ENCODE measurements around the gene VPS50. TPM values are rescaled to one million over a fixed set of nuclear protein-coding genes. Genes with fewer than 3 reads are reported as not detected.

Gene VPS50
- total and polyA plus RNA-seq, 4 donors: 4.0 to 18.2 (median 11.9) TPM

GRCh38 chr7:93212881-93213280 lies 19.3 kb upstream of the VPS50 start:
- no peak for DNase-seq (ENCODE audit: low spot score)
- WGBS: 56% methylated on average over 1 of the region's 1 CpG
- Histone ChIP-seq H3K27ac (ENCODE audit: low read depth in 1 of 2, low read length in 2 of 2) (no peak overlapping the region), H3K9me3 (ENCODE audit: control insufficient read depth in 4 of 4, low read length in 3 of 4) (no peaks in the 10 kb centered on the region), H3K9ac (ENCODE audit: low read depth in 1 of 2, low read length in 2 of 2) (no peak overlapping the region), H3K4me1 (ENCODE audit: control insufficient read depth in 4 of 4, insufficient read depth in 4 of 4, low read length in 3 of 4) (no peaks in the 10 kb centered on the region), H3K27me3 (ENCODE audit: control insufficient read depth in 4 of 4, insufficient read depth in 4 of 4, low read length in 3 of 4) (peaks cover 0 to 9% (median 1%) of the 10 kb centered on the region in 4 donors), H3K36me3 (ENCODE audit: control insufficient read depth in 4 of 4, insufficient read depth in 3 of 4, low read depth in 1 of 4, low read length in 3 of 4) (no peaks in the 10 kb centered on the region), H3K4me3 (ENCODE audit: low read depth in 1 of 3, low read length in 3 of 3) (no peak overlapping the region)
- no peak for TF ChIP-seq HNF4A (conservative IDR thresholded peaks at IDR 0.05)
- no peak for TF ChIP-seq SP1 (IDR thresholded peaks at IDR 0.05)
- no peak for TF ChIP-seq YY1 (IDR thresholded peaks at IDR 0.05)
- TF ChIP-seq, protein P1, sequence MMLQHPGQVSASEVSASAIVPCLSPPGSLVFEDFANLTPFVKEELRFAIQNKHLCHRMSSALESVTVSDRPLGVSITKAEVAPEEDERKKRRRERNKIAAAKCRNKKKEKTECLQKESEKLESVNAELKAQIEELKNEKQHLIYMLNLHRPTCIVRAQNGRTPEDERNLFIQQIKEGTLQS (IDR thresholded peaks at IDR 0.05): no peak
- no peak for TF ChIP-seq CTCF (IDR thresholded peaks at IDR 0.05; ENCODE audit: low read depth, low read length, missing input control)
- no peak for TF ChIP-seq HNF4G (IDR thresholded peaks at IDR 0.05)
- no peak for TF ChIP-seq RAD21 (IDR thresholded peaks at IDR 0.05)
- TF ChIP-seq FOXA2 (IDR thresholded peaks at IDR 0.05): no peak
- no peak for TF ChIP-seq EGR1 (IDR thresholded peaks at IDR 0.05; ENCODE audit: low read depth in 2 of 2)
- TF ChIP-seq RXRA (IDR thresholded peaks at IDR 0.05): no peak

DNA sequence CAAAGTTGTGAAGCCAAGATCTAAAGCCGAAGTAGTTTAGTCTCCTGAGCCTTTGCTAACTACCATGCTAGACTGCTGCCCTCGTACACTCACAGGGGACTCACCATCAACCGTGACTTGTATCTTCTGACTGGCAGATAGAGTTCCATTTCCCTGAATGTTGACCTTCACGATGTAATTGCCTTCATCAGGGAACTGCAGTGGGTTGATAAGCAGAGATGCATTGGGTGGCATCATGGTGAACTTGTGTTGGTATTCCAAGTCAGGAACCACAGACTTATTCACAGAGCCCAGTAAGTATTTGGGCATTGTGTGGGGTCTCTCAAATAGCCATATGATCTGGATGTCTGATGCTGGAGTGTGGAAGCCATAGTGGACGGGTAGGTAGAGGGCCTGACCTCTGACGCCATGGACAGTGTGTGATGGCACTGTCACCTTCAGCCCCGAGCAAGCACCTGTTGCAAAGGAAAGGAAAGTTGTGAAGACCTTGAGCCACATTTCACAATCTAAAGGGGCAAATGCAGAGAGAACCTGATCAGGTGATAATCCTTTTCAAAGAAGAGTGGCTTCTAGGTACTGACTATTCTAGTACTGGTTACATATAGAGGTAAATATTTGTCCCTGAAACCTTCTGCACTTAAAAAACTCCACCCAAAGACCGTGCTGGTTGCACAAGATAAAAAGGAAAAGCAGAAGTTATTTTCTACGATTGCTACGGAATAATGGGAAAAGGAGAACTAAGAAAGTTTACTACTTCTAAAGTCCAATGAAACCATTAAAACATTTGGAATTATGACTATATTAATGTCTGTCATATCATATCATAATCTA lies 13.0 kb upstream of the VPS50 start:
- no peaks in the 10 kb centered on the region for H3K4me1 ChIP-seq (ENCODE audit: control insufficient read depth in 4 of 4, insufficient read depth in 4 of 4, low read length in 3 of 4)
- TF ChIP-seq HNF4G (IDR thresholded peaks at IDR 0.05) (no peak), CTCF (IDR thresholded peaks at IDR 0.05; ENCODE audit: low read depth, low read length, missing input control) (no peak), FOXA2 (IDR thresholded peaks at IDR 0.05) (no peak), SP1 (IDR thresholded peaks at IDR 0.05) (no peak), HNF4A (conservative IDR thresholded peaks at IDR 0.05) (no peak), RXRA (IDR thresholded peaks at IDR 0.05) (no peak), GABPA (IDR thresholded peaks at IDR 0.05 in 1 of 2, conservative IDR thresholded peaks at IDR 0.05 in 1 of 2) (no peak), RAD21 (IDR thresholded peaks at IDR 0.05) (no peak), JUND (IDR thresholded peaks at IDR 0.05) (no peak), NR2F2 (IDR thresholded peaks at IDR 0.05) (no peak), TAF1 (conservative IDR thresholded peaks at IDR 0.05) (no peak), EGR1 (IDR thresholded peaks at IDR 0.05; ENCODE audit: low read depth in 2 of 2) (no peak), FOXA1 (IDR thresholded peaks at IDR 0.05) (no peak)
- TF ChIP-seq, protein P2, sequence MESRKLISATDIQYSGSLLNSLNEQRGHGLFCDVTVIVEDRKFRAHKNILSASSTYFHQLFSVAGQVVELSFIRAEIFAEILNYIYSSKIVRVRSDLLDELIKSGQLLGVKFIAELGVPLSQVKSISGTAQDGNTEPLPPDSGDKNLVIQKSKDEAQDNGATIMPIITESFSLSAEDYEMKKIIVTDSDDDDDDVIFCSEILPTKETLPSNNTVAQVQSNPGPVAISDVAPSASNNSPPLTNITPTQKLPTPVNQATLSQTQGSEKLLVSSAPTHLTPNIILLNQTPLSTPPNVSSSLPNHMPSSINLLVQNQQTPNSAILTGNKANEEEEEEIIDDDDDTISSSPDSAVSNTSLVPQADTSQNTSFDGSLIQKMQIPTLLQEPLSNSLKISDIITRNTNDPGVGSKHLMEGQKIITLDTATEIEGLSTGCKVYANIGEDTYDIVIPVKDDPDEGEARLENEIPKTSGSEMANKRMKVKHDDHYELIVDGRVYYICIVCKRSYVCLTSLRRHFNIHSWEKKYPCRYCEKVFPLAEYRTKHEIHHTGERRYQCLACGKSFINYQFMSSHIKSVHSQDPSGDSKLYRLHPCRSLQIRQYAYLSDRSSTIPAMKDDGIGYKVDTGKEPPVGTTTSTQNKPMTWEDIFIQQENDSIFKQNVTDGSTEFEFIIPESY (IDR thresholded peaks at IDR 0.05): no peak
- TF ChIP-seq, protein P3, sequence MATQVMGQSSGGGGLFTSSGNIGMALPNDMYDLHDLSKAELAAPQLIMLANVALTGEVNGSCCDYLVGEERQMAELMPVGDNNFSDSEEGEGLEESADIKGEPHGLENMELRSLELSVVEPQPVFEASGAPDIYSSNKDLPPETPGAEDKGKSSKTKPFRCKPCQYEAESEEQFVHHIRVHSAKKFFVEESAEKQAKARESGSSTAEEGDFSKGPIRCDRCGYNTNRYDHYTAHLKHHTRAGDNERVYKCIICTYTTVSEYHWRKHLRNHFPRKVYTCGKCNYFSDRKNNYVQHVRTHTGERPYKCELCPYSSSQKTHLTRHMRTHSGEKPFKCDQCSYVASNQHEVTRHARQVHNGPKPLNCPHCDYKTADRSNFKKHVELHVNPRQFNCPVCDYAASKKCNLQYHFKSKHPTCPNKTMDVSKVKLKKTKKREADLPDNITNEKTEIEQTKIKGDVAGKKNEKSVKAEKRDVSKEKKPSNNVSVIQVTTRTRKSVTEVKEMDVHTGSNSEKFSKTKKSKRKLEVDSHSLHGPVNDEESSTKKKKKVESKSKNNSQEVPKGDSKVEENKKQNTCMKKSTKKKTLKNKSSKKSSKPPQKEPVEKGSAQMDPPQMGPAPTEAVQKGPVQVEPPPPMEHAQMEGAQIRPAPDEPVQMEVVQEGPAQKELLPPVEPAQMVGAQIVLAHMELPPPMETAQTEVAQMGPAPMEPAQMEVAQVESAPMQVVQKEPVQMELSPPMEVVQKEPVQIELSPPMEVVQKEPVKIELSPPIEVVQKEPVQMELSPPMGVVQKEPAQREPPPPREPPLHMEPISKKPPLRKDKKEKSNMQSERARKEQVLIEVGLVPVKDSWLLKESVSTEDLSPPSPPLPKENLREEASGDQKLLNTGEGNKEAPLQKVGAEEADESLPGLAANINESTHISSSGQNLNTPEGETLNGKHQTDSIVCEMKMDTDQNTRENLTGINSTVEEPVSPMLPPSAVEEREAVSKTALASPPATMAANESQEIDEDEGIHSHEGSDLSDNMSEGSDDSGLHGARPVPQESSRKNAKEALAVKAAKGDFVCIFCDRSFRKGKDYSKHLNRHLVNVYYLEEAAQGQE (IDR thresholded peaks at IDR 0.05): no peak
- TF ChIP-seq, protein P1 (IDR thresholded peaks at IDR 0.05): no peak
- TF ChIP-seq, protein P4, sequence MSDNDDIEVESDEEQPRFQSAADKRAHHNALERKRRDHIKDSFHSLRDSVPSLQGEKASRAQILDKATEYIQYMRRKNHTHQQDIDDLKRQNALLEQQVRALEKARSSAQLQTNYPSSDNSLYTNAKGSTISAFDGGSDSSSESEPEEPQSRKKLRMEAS (IDR thresholded peaks at IDR 0.05): no peak
- H3K9me3 ChIP-seq (ENCODE audit: control insufficient read depth in 4 of 4, low read length in 3 of 4): no peaks in the 10 kb centered on the region
- no peak overlapping the region for H3K9ac ChIP-seq (ENCODE audit: low read depth in 1 of 2, low read length in 2 of 2)
- no peak overlapping the region for H3K4me3 ChIP-seq (ENCODE audit: low read depth in 1 of 3, low read length in 3 of 3)
- peak; percentile 37 for DNase-seq (ENCODE audit: low spot score)
- H3K27me3 ChIP-seq (ENCODE audit: control insufficient read depth in 4 of 4, insufficient read depth in 4 of 4, low read length in 3 of 4): peaks cover 0 to 5% (median 1%) of the 10 kb centered on the region in 4 donors
- 67% methylated on average over 10 of the region's 10 CpGs for WGBS
- H3K27ac ChIP-seq (ENCODE audit: low read depth in 1 of 2, low read length in 2 of 2): no peak overlapping the region
- no peaks in the 10 kb centered on the region for H3K36me3 ChIP-seq (ENCODE audit: control insufficient read depth in 4 of 4, insufficient read depth in 3 of 4, low read depth in 1 of 4, low read length in 3 of 4)

Data from liver (tissue), 9 donors.